OCI-LY1 (cell line): ENCODE measurements around the gene POTEF.
"Not testable (repeated sequence)": the region's sequence is repeated elsewhere in the genome, so short reads cannot be mapped to it uniquely, and the experiment has no call there.

ENCODE experiments used
- H2AFZ ChIP-seq: fragments of 200-600 bp; sonication (generic), shearing (Covaris generic); 2 replicates; pipeline ENCODE4 v1.6.0; 2014; ENCODE audit warnings: antibody characterized with exemption, mild to moderate bottlenecking, low read length
- H3F3A ChIP-seq: fragments of 200-600 bp; sonication (generic), shearing (Covaris generic); 2 replicates; pipeline ENCODE4 v1.6.0; 2014; ENCODE audit warnings: mild to moderate bottlenecking, antibody characterized with exemption, low read length, moderate library complexity; ENCODE audit not compliant: insufficient read depth
- H3K27ac ChIP-seq: fragments of 200-600 bp; sonication (generic); 2 replicates; pipeline ENCODE4 v1.5.1; 2014; ENCODE audit warnings: low read length, mixed run types, mild to moderate bottlenecking, low read depth; ENCODE audit not compliant: poor library complexity, severe bottlenecking
- H3K27me3 ChIP-seq: fragments of 200-600 bp; sonication (generic); 2 replicates; pipeline ENCODE4 v1.6.0; 2014; ENCODE audit warnings: antibody characterized with exemption, mild to moderate bottlenecking, low read length, moderate library complexity; ENCODE audit not compliant: insufficient read depth
- H3K36me3 ChIP-seq: fragments of 200-600 bp; sonication (generic); 2 replicates; pipeline ENCODE4 v1.6.1; 2014; ENCODE audit warnings: mild to moderate bottlenecking, antibody characterized with exemption, low read length, moderate library complexity, mixed read lengths; ENCODE audit not compliant: insufficient read depth
- H3K4me1 ChIP-seq: fragments of 200-600 bp; sonication (generic); 2 replicates; pipeline ENCODE4 v1.5.1; 2014; ENCODE audit warnings: mild to moderate bottlenecking, low read length, moderate library complexity; ENCODE audit not compliant: insufficient read depth, severe bottlenecking
- H3K4me2 ChIP-seq: fragments of 200-600 bp; sonication (generic), shearing (Covaris generic); 2 replicates; pipeline ENCODE4 v1.6.1; 2014; ENCODE audit warnings: low read length
- H3K4me3 ChIP-seq: fragments of 200-600 bp; sonication (generic); 2 replicates; pipeline ENCODE4 v1.5.1; 2014; ENCODE audit warnings: low read length, low read depth, mild to moderate bottlenecking, mixed read lengths; ENCODE audit not compliant: poor library complexity, severe bottlenecking
- H3K79me2 ChIP-seq: fragments of 200-600 bp; shearing (Covaris generic); 2 replicates; pipeline ENCODE4 v1.6.1; 2016; ENCODE audit warnings: mixed run types, low read length, mixed read lengths; ENCODE audit not compliant: insufficient read depth
- H3K9ac ChIP-seq: fragments of 200-600 bp; sonication (generic), shearing (Covaris generic); 2 replicates; pipeline ENCODE4 v1.6.1; 2014; ENCODE audit warnings: mild to moderate bottlenecking, low read length, mixed read lengths
- H3K9me2 ChIP-seq: fragments of 200-600 bp; sonication (generic), shearing (Covaris generic); 2 replicates; pipeline ENCODE4 v1.6.1; 2014; ENCODE audit warnings: low read depth, mild to moderate bottlenecking, low read length, mixed read lengths
- H3K9me3 ChIP-seq: fragments of 200-600 bp; shearing (Covaris generic); 2 replicates; pipeline ENCODE4 v1.6.1; 2014; ENCODE audit warnings: low read length, mixed read lengths
- H4K20me1 ChIP-seq: fragments of 200-600 bp; sonication (generic), shearing (Covaris generic); 2 replicates; pipeline ENCODE4 v1.6.0; 2016; ENCODE audit warnings: mild to moderate bottlenecking, low read length; ENCODE audit not compliant: insufficient read depth
- CTCF ChIP-seq: fragments of 200-600 bp; sonication (generic), shearing (Covaris generic); IDR thresholded peaks from 2 replicates; pipeline ENCODE4 v1.5.1; 2017; ENCODE audit warnings: mild to moderate bottlenecking, antibody characterized with exemption, low read length, moderate library complexity, mixed read lengths
- EZH2 ChIP-seq: fragments of 200-600 bp; sonication (generic), shearing (Covaris generic); IDR thresholded peaks from 2 replicates; pipeline ENCODE4 v1.8.0; 2017; ENCODE audit warnings: borderline replicate concordance, mixed run types, mild to moderate bottlenecking, antibody characterized with exemption, low read length, moderate library complexity, mixed read lengths

The POTEF gene

GRCh38 chr2:130129120-130129829 lies at the start of gene POTEF:
POTEF (minus strand) TSS chr2:130129222; CDS start chr2:130120515, 8,707 bp downstream.
- H3K9me2 ChIP-seq, H3K9ac ChIP-seq, H4K20me1 ChIP-seq, H3K9me3 ChIP-seq, H3F3A ChIP-seq, H3K4me1 ChIP-seq, H3K27ac ChIP-seq, H3K4me2 ChIP-seq, H3K79me2 ChIP-seq, H3K27me3 ChIP-seq, H3K36me3 ChIP-seq, H2AFZ ChIP-seq: not testable (repeated sequence)
- peak within 1 kb of the TSS; percentile 51 for H3K4me3 ChIP-seq

- Histone ChIP-seq H3K36me3 (peaks cover 59% of the 10 kb centered on the region), H3K79me2 (peaks cover 19% of the 10 kb centered on the region)
- not testable (repeated sequence) for H3K9ac ChIP-seq, H3K4me2 ChIP-seq, H3K27me3 ChIP-seq, H3K9me2 ChIP-seq, H2AFZ ChIP-seq, H4K20me1 ChIP-seq, H3K4me1 ChIP-seq, H3K9me3 ChIP-seq, H3F3A ChIP-seq, H3K4me3 ChIP-seq, H3K27ac ChIP-seq
Observed at GRCh38 chr2:130174866-130175265, 45.8 kb upstream of the POTEF start.

- no peak overlapping the region for H3K9ac ChIP-seq
- H3K4me1 ChIP-seq, result no peaks in the 10 kb centered on the region
- no peaks in the 10 kb centered on the region for H4K20me1 ChIP-seq
- H3K9me3 ChIP-seq, result no peaks in the 10 kb centered on the region
- H3K36me3 ChIP-seq, result peaks cover 80% of the 10 kb centered on the region
- no peaks in the 10 kb centered on the region for H3F3A ChIP-seq
- no peaks in the 10 kb centered on the region for H3K9me2 ChIP-seq
- H3K27ac ChIP-seq, result no peak overlapping the region
- TF ChIP-seq EZH2, result no peak
- TF ChIP-seq CTCF, result no peak
- no peaks in the 10 kb centered on the region for H3K79me2 ChIP-seq
- H3K4me3 ChIP-seq, result no peak overlapping the region
- no peak overlapping the region for H3K4me2 ChIP-seq
- no peaks in the 10 kb centered on the region for H3K27me3 ChIP-seq
- no peak overlapping the region for H2AFZ ChIP-seq
Observed at GRCh38 chr2:130169896-130170295, 40.9 kb upstream of the POTEF start.

GRCh38 chr2:130169163-130169562 lies 40.1 kb upstream of the POTEF start:
- not testable (repeated sequence) for H2AFZ ChIP-seq, H3K9me2 ChIP-seq, H3K4me3 ChIP-seq, H3K9ac ChIP-seq, H3K79me2 ChIP-seq, H3K9me3 ChIP-seq, H3K4me1 ChIP-seq, H3K27ac ChIP-seq, H3K4me2 ChIP-seq, H3F3A ChIP-seq, H4K20me1 ChIP-seq, H3K27me3 ChIP-seq
- peaks cover 79% of the 10 kb centered on the region for H3K36me3 ChIP-seq

GRCh38 chr2:130166611-130167010 lies 37.6 kb upstream of the POTEF start:
- H3K9ac ChIP-seq, H3K27ac ChIP-seq, H3F3A ChIP-seq, H2AFZ ChIP-seq, H4K20me1 ChIP-seq, H3K27me3 ChIP-seq, H3K4me3 ChIP-seq, H3K4me2 ChIP-seq, H3K9me2 ChIP-seq, H3K4me1 ChIP-seq, H3K9me3 ChIP-seq, H3K79me2 ChIP-seq: not testable (repeated sequence)
- peaks cover 74% of the 10 kb centered on the region for H3K36me3 ChIP-seq
